Urothelium cell line (cell line): ENCODE data around the gene FECH.
A peak's percentile ranks its signal among the peaks of the same experiment; 100 is the strongest.
"Not testable (repeated sequence)": the region's sequence is repeated elsewhere in the genome, so short reads cannot be mapped to it uniquely, and the experiment has no call there.

Experiments
- DNase-seq: peaks from one replicate; pipeline ENCODE4 v3.0.0; 2011; ENCODE audit warnings: low spot score, mixed read lengths
- FAIRE-seq: peaks from 2 replicates; lab custom pipeline; 2011; peaks lifted over from hg19 to GRCh38; lab: Jason Lieb, UNC

FECH gene, protein sequence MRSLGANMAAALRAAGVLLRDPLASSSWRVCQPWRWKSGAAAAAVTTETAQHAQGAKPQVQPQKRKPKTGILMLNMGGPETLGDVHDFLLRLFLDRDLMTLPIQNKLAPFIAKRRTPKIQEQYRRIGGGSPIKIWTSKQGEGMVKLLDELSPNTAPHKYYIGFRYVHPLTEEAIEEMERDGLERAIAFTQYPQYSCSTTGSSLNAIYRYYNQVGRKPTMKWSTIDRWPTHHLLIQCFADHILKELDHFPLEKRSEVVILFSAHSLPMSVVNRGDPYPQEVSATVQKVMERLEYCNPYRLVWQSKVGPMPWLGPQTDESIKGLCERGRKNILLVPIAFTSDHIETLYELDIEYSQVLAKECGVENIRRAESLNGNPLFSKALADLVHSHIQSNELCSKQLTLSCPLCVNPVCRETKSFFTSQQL

GRCh38 chr18:57586251-57587049 lies at the start of gene FECH:
FECH (minus strand) TSS chr18:57586702; CDS start chr18:57586620, 82 bp downstream.
- DNase-seq, result peak; percentile 81
- no peak for FAIRE-seq

GRCh38 chr18:57635003-57635822 lies 48.7 kb upstream of the FECH start:
- FAIRE-seq, result no peak
- DNase-seq, result no peak

DNA sequence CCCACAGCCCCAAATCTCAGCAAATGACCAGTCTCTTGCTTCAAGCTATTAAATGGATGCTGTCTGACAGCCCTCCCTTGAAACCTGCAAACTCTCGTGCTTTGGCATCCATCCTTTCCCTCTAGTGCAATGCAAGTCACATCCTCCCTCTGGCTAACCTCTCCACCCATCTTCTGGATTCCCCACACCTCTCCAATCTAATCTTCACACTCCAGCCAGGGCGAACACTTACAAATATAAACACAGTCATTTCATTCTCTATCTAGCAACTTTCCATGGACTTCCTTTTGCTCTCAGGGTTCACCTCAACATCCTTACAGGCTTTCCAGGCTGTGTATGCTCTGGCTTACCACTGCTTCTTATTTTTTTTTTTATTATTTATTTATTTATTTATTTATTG lies 45.2 kb upstream of the FECH start:
- no peak for DNase-seq
- FAIRE-seq, result no peak

GRCh38 chr18:57630754-57631595 lies 44.5 kb upstream of the FECH start:
- FAIRE-seq (no peak), DNase-seq (no peak)

GRCh38 chr18:57630002-57630753 lies 43.7 kb upstream of the FECH start:
- peak; percentile 88 for DNase-seq
- peak; percentile 13 for FAIRE-seq

GRCh38 chr18:57629422-57629821 lies 42.9 kb upstream of the FECH start:
- DNase-seq, result no peak
- FAIRE-seq, result no peak

DNA sequence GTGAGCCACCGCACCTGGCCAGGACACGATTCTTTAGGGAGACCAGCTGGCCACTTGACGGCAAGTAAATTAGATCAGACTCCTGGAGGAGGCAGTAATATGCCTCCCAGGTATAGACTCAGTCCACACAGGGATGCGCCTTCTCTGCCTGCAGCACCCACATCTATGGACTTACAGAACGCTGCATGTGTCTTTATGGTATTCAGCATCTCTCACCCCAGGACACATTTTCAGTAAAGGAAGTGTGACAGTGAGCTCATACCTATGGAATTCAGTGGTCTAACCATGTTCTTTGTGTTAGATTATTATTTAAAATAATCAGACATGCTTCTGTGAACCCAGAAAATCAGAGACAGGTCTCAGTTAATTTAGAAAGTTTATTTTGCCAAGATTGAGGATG lies 41.0 kb upstream of the FECH start:
- FAIRE-seq, result no peak
- DNase-seq, result peak; percentile 16

DNA sequence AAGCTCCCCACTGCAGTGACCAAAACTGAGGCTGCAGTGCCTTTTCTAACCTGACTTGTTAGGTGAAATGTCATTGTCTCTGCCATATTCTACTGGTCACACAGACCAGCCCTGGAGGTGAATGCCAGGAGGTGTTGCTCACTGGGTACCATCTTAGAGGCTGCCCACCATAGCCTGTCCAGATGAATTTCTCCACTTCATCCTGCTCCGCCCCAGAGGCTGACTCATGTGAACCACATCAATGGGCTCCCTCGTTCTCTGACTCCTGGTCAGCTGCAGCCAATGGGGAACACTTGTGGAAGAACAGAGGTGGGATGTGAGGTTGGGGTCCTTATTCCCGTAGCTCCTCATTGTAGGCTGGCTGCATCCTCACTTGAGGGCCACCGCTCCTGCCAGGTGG lies 38.5 kb upstream of the FECH start:
- FAIRE-seq (no peak), DNase-seq (peak; percentile 27)

DNA sequence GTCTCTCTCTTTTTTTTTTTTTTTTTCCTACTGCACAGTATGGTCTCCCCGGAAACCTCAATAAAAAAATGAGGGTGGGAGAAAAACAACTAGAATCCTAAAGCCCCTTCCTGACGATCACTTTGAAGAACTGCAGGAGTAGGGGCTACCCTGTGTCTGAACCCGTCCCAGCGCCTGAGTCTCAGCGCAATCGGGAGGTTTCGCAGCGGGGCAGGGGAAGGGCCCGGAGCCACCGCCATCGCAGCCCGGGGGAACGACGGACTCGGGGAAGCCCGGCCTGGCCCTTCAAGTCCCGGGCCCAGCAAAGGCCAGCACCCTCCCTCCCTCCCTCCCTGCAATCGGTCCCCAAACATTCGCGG lies 34.7 kb upstream of the FECH start:
- FAIRE-seq (no peak), DNase-seq (no peak)

- DNase-seq, result no peak
- FAIRE-seq, result no peak
These were observed 33.4 kb upstream of the FECH start for GRCh38 chr18:57619876-57620275.

DNA sequence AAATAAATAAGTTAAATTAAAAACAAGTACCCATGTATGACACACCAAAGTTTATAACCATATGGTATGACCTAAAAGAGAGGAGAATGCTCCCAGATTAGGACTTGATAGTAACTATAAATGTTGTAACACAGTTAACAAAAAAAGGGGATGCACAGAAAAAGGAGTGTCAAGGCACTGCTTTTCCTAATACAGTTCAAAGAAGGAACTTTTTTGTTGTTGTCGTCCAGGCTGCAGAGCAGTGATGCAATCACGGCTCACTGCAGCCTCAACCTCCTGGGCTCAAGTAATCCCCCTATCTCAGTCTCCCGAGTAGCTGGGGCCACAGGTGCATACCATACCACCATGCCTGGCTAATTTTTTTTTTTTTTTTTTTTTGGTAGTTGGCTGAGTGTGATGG lies 32.4 kb upstream of the FECH start:
- FAIRE-seq, result no peak
- no peak for DNase-seq

DNA sequence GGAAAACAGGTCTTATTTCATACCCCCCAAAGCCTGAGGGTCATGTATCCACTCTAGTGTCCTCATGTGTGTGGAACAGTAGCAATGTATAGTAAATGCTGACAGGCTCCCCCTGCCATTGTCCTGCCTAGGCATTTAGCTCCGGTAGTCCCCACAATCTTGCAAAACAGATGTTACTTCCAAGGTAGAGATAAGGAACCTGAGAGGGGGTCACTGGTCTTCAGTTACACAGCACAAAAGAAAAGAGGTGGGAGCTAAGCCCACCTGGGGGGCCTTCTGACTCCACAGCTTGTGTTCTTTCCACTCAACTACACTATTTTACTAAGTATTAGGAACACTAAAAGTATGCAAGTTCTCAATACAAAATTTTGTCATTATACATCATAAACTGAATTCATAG lies 17.4 kb upstream of the FECH start:
- DNase-seq (no peak), FAIRE-seq (no peak)

- DNase-seq, result no peak
- no peak for FAIRE-seq
These were observed 8.8 kb upstream of the FECH start for GRCh38 chr18:57595347-57595746.

DNA sequence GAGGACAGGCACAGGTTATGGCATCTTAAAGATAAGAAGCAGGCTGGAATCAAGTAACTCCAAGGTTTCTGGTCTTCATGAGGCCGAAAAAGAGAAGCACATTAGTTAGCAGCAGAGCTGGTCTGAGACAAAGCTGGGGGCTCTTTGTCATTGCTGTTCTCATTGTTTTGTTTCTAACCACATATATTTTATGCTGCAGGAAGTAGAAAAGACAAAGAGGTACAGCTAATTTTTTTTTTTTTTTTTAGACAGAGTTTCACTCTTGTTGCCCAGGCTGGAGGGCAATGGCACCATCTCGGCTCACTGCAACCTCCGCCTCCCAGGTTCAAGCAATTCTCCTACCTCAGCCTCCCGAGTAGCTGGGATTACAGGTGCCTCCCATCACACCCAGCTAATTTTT lies 6.2 kb upstream of the FECH start:
- not testable (repeated sequence) for DNase-seq, FAIRE-seq

DNA sequence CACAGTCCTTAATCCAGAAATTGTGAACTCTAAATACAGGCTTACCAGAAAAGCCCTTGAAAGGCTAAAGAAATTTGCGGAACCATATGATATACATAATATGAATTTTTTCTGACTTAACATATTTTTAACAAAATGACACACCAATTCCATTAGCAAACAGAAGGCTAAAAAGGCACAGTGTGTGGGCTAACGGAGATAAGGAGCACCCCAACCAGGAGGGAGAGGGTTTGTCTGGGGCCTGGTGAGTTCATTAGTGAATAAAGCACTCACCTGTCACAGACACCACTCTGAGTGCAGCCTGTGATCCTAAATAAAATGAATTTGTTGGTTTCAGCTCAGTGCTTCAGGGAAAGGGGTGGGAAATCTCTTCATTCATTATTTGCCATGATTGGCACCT lies 2.7 kb upstream of the FECH start:
- FAIRE-seq, result no peak
- DNase-seq, result no peak

DNA sequence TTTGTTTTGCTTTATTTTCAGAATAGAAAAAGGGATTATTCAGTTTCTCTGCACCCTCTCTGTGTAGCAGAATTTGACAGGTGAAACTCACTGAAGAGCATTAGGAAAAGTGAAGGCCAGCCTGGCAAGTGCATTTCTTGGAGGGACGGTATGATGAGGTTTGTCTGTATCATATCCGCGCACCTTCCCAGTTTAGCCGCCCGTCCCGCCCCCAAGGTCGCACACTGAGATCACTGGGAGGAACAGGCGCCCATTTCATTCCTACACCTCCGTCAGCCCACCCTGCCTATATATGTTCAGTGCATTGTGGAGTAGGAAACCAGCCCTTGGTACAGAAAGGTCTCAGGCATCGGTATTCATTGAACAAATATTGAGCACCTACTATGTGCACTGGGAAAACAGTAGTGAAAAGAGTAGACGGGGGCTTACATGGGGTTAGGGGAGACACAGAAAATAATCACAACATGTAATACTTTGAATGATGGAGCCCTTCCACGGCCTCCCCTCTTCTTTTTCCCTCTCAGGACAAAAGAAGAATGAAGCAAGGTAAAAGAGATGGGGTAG lies 678 bp upstream of the FECH start:
- no peak for DNase-seq
- no peak for FAIRE-seq

DNA sequence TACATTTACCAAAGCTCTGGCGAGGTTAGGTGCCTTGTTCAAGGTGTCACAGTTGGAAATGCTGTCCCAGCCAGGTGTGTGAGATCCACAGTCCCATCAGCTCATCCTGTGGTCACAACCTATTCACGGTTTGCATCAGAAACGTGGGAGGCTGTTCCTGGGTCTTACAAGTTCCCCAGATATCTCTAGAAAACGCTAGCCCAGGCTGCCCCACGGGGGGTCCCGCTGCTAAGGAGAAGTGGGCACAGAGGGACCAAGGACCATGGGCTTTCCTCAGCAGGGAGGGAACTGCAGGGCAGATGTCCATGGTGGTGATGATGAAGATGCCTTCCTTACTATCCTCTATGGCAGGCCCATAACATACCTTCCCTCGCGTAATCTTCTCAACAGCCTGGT lies 649 bp downstream of the FECH start:
- no peak for FAIRE-seq
- DNase-seq, result no peak

DNA sequence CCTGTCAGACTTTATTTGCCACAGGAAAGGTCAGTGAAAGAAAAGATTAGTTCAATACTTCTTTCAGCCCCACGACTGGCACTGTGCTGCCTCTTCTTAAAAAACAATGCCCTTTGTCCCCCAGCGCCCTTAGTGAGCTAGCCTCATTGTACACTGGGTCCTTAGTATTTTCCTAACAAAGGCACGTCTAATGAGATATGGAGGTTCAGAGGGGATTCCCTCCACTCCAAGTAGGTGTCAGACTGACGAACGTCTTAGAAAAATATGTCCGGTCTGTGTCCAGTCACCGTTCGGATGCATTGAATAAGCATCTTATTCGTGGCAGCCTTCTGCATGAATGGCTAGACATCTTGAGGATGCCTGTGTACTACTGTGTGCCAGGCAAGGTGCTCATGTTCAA lies 1.1 kb downstream of the FECH start:
- FAIRE-seq (no peak), DNase-seq (no peak)

DNA sequence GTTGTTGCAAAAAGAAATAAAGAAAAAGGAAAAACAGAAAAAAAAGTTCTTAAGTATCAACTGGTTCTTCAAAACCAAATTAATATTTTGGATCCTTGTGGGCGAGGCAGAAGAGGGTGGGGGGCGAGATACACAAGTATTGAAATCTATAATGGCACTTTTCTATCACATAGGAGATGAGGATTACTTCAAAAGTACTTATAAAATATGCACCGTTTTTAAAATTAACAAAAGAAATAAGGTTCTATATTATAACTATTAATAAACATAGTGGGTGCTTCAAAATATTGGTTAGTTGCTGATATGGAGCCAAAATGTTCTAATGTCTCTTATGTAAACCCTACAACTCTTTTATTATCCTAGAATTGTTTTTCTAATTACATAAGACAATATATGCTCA lies 2.1 kb downstream of the FECH start:
- DNase-seq (no peak), FAIRE-seq (no peak)
